ENCODE measurements around the gene NFATC3.
"Not testable (repeated sequence)": the region's sequence is repeated elsewhere in the genome, so short reads cannot be mapped to it uniquely, and the experiment has no call there.

Gene NFATC3

DNA sequence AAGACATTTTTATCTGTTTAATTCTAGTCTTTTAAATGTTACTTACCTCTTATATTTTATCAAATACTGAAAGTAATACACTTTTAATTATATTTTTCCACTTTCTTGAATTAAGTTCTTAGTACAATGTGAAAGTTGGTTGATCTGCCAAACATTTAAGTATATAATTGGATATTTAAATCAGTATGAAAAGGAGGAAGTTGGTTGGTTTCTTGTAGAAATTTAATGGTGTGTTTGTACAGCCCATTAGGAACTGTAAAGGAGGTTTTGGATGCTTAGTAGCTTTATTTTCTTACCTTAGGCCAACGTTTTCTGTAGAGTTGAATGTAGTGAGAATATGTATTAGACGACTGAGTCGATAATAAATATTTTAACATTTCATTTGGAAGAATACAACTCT, 5.4 kb downstream of the NFATC3 start:
- no peak for DNase-seq

DNA sequence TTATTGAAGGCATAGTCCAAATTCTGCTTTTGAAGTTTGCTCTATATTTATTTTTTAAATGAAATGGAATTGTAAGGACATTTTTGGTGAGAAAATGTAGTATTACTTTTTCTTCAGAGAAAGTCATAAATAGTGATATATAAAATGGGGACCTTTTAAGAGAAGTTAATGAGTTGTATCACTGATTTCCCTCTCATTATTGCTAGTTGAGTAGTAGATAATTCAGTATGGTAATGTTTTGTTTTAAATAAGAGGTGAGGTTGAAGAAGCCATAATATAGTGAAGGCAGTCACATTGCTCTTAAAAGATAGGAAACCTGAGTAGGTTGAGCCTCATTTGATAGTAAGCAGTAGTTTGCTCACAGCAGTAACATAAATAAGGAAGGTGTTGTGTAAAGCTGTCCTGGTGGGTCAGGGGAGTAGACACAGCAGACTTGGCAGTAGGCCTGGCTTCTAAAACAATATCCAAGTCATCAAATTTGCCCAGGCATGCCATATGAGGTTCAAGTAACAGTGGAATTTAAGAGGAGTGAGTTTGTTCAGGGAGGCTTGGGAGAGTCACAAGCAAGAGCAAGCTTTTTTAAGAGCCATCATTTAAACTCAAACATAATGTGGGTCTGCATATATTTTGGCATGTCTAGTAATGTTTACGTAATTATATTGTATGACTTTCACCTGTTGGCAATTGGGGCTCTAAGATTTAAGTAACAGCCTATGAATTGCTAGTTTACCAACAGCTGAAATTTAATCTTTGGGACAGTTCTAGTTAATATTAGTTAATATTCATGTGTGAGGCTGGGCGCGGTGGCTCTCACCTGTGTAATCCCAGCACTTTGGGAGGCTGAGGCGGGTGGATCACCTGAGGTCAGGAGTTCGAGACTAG, 6.5 kb downstream of the NFATC3 start:
- no peak for DNase-seq

DNA sequence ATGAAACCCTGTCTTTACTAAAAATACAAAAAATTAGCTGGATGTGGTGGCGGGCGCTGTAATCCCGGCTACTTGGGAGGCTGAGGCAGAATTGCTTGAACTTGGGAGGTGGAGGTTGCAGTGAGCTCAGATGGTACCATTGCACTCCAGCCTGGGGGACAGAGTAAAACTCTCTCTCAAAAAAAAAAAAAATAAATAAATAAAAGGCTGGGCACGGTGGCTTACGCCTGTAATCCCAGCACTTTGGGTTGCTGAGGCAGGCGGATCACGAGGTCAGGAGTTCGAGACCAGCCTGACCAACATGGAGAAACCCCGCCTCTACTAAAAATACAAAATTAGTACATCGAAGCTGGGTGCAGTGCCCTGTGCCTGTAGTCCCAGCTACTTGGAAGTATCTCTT, 7.1 kb downstream of the NFATC3 start:
- DNase-seq: not testable (repeated sequence)

DNA sequence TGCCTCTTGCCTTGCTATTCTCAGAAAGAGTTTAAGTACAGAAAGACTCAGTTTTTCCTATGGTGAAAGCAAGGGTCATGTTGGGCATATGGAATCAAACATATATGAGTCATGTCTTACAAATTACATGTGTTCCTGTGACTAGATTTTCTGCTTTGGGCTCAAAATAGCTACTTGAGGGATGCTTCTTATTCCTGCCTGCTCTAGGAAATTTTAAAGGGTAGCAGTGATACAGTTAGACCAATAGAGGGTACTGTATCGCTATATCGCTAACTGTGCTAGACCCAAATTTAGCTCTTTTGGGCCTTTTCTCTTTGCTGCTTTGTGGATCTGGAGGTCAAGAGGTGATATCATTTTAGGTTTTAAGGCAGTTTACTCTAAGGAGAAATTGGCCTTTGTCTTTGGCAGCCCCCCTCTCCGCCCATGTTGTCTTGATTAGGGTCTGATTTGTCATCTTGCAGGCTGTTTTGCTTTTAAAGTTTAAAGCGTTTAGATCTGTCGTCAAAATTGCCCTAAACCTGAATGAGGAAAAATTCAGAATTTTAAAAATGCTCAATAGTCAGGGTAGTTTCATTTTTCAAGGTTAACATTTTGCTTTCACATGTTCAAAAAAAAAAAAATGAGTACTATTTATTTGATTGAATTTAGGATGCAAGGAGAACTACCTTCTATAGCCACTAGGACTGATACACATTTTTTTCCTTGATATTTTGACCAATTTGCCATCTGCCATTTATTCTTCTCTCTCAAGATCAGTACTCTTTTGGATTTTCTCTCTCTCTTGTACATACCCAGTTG, 8.8 kb downstream of the NFATC3 start:
- no peak for DNase-seq

DNA sequence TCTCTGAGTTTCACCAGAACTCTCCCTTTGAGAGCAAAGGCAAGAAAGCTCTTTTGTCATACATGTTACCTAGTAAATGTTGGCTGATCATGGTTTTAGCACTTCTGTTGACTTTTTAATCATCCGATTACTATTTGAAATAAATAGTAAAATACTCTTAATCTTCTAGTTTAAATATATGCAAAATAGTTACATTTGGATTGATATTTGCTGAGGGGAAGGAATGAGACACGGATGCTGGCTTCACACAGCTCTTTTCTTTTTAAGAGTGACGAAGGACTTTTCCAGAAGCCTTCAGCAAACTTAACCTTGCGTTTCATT, 9.4 kb downstream of the NFATC3 start:
- no peak for DNase-seq

DNA sequence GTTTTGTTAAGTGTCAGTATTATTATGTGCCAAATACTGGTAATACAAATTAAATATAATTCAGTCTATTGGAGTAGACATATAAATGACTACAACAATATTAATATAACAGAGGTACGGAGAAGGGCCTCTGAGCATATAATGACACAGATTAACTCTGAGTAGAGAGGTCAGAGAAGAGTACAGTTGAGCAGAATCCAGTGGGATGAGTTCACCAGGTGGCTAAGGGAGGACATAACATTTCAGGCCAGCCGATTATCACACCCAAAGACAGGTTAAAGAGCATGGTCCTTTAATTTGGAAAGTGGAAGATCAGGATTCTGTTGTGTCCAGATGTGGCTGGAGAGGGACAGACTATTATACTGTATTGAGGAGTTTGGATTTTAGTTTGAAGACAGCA, 11.3 kb downstream of the NFATC3 start:
- no peak for DNase-seq

DNA sequence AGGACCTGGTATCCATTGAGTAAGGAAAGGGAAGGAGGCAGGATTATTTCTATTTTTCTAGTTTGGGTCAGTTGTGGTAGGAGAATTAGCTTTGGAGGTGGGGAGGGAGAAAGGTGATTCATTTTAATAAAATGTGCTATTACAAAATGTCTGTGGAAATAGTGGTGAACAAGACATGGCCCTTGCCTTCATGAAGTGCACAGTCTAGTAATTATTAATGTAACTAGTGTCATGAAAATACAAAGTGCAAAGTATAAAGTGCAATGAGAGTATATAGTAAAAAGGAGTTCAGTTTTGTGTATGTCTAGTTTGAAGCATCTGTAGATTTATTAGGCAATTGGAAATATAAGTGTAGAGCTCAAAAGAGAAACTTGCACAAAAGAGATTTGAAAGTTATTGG, 11.9 kb downstream of the NFATC3 start:
- no peak for DNase-seq

DNA sequence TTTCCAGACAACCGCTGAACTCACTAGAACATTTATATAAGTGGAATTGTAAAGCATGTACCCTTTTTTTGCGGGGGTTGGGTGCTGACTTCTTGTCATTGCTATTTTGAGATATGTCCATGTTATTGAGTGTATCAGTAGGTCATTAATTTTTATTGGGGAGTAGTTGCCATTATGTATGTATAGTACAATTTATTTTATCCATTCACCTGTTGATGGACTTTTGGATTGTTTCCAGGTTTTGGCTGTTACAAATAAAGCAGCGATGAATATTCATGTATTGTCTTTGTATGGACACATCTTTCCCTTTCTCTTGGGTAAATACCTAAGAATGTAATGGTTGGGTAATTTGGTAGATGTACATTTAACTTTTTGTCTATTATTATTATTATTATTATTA, 12.7 kb downstream of the NFATC3 start:
- no peak for DNase-seq

DNA sequence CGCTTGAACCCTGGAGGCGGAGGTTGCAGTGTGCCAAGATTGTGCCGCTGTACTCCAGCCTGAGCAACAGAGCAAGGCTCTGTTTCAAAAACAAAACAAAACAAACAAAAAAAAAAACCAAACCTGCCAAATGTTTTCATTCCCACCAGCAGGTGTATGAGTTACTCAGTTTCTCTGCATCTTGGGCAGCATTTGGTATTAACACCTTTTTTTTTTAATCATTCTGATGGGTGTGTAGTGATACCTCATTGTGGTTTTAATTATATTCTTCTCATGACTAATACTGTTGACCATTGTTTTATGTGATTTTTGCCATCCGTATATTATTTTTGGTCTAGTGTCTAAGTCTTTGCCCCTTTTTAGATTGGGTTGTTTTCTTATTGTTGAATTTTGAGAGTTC, 15.3 kb downstream of the NFATC3 start:
- no peak for DNase-seq

DNA sequence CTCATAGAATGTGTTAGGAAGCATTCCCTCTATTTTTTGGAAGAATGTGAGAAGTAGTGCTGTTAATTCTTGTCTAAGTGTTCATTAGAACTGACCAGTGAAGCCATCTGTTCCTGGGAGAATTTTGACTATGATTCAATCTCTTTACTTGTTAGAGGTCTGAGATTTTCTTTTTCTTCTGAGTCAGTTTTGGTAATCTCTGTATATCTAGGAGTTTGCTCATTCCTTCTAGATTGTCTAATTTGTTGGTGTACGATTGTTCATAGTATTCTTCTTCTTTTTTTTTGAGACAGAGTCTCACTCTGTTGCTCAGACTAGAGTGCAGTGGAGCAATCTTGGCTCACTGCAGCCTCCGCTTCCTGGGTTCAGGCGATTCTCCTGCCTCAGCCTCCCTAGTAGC, 20.4 kb downstream of the NFATC3 start:
- DNase-seq: no peak

DNA sequence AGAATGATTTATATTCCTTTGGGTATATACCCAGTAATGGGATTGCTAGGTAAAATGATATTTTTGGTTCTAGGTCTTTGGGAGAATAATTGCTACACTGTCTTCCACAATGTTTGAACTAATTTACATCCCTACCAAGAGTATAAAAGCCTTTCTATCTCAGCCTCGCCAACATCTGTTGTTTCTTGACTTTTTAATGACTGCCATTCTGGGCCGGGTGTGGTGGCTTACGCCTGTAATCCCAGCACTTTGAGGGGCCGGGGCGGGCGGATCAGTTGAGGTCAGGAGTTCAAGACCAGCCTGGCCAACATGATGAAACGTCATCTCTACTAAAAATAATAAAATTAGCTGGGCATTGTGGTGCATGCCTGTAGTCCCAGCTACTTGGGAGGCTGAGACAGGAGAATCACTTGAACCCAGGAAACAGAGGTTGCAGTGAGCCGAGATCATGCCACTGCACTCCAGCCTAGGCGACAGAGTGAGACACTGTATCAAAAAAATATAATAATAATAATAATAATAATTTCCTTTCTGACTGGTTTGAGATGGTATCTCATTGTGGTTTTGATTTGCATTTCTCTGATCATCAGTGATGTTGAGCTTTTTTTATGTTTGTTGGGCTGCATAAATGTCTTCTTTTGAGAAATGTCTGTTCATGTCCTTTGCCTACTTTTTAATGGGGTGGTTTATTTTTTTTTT, 22.2 kb downstream of the NFATC3 start:
- DNase-seq: not testable (repeated sequence)

DNA sequence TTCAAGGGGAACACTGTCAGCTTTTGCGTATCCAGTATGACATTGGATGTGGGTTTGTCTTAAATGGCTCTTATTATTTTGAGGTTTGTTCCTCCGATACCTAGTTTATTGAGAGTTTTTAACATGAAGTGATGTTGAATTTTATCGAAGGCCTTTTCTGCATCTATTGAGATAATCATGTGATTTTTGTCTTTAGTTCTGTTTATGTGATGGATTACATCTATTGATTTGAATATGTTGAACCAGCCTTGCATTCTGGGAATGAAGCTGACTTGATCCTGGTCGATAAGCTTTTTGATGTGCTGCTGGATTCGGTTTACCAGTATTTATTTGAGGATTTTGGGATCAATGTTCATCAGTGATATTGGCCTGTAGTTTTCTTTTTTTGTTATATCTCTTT, 24.0 kb downstream of the NFATC3 start:
- DNase-seq: not testable (repeated sequence)

DNA sequence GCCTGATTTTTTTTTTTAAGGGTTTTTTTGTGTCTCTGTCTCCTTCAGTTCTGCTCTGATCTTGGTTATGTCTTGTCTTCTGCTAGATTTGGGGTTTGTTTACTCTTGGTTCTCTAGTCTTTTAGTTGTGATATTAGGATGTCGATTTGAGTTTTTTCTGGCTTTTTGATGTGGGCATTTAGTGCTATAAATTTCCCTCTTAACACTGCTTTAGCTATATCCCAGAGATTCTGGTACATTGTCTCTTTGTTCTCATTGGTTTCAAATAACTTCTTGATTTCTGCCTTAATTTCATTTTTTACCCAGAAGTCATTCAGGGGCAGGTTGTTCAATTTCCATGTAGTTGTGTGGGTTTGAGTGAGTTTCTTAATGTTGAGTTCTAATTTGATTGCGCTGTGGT, 25.4 kb downstream of the NFATC3 start:
- not testable (repeated sequence) for DNase-seq

DNA sequence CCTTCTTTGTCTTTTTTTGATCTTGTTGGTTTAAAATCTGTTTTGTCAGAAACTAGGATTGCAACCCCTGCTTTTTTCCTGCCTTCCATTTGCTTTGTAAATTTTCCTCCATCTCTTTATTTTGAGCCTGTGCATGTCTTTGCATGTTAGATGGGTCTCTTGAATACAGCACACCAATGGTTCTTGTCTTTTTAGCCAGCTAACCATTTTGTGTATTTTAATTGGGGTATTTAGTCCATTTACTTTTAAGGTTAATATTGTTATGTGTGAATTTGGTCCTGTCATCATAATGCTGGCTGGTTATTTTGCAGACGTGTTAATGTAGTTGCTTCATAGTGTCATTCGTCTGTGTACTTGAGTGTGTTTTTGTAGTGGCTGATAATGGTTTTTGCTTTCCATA, 26.2 kb downstream of the NFATC3 start:
- DNase-seq: no peak

DNA sequence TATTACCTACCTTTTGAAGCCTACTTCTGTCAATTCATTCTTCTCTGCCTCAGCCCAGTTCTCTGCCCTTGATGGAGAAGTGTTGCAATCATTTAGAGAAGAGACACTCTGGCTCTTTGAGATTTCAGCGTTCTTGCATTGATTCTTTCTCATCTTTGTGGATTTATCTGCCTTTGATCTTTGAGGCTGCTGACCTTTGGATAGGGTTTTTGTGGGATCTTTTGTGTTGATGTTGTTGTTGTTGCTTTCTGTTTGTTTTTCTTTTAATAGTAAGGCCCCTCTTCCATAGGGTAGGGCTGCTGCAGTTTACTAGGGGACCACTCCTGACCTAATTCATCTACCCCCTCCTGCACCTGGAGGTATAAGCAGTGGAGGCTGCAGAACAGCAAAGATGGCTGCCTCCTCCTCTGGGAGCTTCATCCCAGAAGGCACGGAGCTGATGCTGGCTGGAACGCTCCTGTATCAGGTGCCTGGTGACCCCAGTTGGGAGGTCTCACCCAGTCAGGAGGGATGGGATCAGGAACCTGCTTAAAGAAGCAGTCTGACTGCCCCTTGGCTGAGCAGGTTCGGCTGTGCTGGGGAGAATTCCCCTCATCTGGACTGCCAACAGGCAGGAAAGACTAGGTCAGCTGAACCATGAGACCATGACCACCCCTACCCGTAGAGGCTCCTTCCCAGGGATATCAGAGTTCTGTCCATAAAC, 28.0 kb downstream of the NFATC3 start:
- no peak for DNase-seq

DNA sequence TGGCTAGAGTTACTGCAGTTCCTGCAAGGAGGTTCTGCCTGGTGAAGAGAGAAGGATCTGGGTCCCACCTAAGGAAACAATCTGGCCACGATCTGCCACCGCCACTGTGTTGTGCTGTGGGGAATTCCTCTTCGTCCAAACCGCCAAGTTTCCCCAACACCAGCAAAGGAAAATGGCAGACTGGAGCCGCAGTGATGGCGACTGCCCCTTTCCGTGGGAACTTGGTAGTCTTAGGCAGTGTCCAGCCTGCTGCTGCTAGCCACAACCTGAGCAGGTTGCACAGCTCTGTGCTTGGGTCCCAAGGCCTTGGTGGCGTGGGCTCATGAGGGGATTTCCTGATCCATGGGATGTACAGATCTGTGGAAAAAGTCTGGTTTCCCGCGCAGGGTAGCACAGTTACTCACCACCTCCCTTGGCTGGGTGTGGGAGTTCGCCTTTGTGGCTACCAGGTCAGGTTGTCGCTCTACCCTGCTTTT, 28.6 kb downstream of the NFATC3 start:
- no peak for DNase-seq

DNA sequence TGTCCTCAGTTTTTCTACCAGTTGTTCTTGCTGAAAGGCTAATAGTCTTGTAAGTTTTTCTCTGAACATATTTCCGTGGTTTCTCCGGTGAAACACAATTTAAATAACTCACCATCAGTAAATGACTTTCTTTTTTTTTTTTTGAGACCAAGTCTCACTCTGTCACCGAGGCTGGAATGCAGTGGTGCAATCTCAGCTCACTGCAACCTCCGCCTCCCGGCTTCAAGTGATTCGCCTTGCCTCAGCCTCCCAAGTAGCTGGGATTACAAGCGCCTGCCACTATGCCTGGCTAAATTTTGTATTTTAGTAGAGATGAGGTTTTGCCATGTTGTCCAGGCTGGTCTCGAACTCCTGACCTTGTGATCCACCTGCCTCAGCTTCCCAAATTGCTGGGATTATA, 29.8 kb downstream of the NFATC3 start:
- DNase-seq: not testable (repeated sequence)

DNA sequence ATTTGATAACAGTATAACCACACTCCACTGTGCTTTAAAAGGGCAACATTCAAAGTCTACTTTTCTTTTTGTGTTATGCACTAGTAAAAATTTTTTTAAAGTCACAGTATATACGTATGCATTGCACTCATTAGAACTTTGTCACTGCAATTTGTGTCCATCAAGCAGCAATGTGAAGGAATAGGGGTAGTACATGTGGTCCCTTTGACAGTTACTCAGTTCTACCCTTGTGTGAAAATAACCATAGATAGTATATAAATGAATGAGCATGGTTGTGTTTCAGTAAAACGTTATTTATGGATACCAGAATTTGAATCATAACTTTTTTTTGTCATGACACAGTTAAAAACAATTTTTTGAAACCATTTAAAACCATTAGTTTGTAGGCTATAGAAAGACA, 30.7 kb downstream of the NFATC3 start:
- no peak for DNase-seq

DNA sequence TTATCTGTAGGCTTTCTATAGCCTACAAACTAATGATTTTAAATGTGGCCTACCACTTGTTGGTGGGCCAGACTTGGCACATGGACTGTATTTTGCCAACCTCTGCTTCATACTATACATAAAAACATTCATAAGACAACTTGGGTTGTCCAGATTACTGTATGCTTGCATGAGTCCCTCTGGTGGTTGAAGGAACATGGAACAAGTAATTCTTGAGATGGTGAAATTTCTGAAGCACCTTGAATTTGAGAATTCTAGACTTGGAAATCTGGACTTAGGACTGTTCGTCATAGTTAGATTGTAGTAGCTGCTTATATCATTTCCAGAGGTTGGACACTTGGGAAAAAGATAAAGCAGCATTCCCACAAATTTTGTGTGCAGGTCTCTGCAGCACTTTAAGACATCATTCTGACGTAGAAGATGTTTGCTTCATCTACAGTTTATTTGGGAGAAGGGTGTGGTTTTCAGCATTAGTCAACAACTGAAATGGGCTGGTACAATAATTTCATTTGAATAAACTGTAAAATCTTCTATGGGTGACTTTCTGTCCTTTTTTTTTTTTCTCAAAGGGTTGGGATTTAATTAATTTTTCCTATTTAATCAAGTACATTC, 31.2 kb downstream of the NFATC3 start:
- no peak for DNase-seq

DNA sequence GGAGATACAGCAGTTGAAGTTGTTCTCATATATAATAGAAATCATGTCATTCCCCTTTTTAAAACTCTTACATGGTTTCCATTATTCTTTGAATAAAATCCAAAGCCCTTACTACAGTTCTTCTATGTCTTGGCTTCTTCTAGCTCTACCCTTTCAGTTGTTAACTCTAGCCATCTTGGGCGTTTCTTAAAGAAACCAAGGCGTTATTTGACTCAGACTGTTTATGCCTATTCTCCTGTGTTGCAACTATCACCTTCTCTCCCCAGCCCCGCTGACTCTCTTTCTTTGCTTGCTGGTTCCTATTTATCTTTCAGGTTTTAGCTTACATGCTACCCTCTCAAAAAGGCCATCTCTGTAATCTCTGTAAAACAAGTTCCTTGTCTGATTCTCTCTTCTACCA, 32.7 kb downstream of the NFATC3 start:
- no peak for DNase-seq

DNA sequence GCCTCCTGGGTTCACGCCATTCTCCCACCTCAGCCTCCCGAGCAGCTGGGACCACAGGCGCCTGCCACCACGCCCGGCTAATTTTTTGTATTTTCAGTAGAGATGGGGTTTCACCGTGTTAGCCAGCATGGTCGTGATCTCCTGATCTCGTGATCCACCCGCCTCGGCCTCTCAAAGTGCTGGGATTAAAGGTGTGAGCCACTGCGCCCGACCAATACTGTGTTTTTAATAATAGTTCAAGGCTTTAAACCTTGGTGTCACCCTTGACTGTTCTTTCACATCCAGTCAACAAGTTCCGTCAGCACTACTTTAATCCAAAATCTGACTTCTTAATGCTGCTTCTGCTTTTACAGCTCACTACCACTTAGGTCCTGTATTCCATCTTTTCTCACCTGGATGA, 33.8 kb downstream of the NFATC3 start:
- DNase-seq: not testable (repeated sequence)

DNA sequence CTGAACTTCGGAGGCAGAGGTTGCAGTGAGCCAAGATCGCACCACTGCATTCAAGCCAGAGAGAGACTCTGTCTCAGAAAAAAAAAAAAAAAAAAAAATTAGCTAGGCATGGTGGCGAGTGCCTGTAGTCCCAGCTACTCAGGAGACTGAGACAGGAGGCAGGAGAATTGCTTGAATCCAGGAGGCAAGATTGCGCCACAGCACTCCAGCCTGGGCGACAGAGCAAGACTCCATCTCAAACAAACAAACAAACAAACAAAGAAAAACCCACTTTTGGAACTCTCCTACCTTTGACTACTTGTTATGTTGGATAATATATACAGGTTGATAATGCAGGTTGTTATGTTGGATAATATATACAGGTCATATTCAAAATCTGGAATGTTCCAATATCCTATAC, 35.3 kb downstream of the NFATC3 start:
- not testable (repeated sequence) for DNase-seq

DNA sequence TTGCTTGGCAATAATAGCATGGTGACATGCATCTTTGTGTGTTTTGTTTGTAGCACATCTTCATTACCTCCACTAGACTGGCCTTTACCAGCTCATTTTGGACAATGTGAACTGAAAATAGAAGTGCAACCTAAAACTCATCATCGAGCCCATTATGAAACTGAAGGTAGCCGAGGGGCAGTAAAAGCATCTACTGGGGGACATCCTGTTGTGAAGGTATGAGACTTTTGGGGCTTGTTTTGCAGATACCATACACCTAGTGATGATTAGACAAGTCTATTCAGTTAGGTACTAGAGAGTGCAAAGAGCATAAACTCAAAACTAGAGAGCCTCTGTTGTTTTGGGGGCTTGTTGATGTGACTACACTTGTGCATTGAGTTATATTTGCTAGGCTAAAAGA, 41.2 kb downstream of the NFATC3 start:
- no peak for DNase-seq
